ENCODE data around the gene GYG1.

GRCh38 chr3:149000206-149000745 is 8.9 kb downstream of the GYG1 start:
- TF ChIP-seq CTCF (IDR thresholded peaks at IDR 0.05; ENCODE audit: low read depth, low read length): no peak
- TF ChIP-seq POLR2A (IDR thresholded peaks at IDR 0.05; ENCODE audit: extremely low read depth, insufficient read length): no peak
- no peak for TF ChIP-seq MAX (IDR thresholded peaks at IDR 0.05; ENCODE audit: low read depth, low read length)
- TF ChIP-seq MYC (IDR thresholded peaks at IDR 0.05; ENCODE audit: low read depth, low read length): no peak

Measured in NB4 (cell line).